Limb (tissue), 2 donors: ENCODE data around the gene KDELR3.

Experiments used
- DNase-seq, 2 donors: peaks; one replicate each; pipeline ENCODE4 v3.0.0-alpha.2; 2016; ENCODE audit errors: extremely low spot score in 2 of 2

Gene KDELR3

DNA sequence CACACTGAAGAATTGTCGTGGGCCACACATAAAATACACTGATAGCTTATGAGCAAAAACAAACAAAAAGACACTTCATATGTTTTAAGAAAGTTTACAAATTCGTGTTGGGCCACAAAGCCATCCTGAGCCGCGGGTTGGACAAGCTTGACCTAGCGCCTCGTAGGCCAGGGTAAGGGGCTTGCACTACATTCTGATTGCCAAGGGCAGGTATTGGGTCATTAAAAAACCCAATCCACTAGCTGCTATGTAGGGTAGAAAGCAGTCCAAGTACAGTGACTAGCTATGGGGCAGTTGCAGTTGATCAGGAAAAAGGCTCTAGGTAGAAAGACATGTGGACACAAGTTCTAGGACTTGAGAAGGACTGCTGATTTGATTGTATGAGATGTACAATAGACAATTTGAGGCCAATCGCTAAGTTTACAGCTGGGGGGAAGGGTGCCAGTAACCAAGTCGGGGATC is 14.0 kb downstream of the KDELR3 start:
- DNase-seq = no peak

DNA sequence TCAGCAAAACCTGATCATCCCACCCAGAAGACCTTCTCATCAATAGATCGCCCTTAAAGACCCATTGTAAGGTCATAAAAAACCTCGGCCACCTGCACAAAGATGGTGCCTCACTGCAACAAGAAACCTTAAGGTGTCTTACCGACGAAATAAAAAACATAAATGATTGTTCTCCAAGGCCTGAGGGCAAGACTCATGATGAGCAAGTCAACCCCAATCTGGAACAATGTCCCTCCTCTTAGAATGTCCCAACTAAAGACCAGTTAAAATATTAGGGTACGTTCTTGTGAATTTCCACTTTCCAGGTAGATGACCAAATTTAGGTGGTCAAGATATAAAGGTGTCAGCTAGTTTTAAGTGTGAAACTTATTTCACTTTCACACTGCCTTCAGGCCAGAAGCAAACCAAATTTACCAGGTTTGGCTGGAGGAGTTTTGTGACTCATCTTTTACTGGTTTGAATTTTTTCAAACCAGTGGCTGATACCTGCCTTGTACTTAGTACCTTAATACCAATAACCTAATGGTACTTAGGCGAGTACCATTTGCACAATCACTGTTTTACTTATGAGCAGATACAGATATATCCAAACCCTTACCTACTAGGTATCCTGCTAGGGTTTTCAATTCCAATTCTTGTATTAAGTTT is 14.9 kb downstream of the KDELR3 start:
- no peak for DNase-seq

DNA sequence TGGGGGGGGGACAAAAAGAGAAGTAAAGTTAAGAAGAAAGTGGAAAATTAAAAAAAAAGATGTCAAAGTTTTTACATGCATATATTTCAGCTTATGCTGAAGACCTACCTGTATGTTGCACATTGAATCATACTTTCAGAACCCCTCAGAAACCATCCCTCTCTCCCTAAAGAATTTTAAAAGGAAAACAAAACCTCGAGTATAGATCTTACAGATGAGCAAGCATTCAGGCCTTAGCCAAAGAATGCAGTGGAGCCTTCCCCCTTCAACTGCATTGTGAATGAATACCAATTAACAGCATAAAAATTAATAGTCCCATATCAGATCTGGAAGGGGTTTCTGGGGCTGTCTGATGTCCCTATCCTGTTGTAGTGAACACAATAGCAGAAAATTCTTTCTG is 16.3 kb downstream of the KDELR3 start:
- DNase-seq = no peak

DNA sequence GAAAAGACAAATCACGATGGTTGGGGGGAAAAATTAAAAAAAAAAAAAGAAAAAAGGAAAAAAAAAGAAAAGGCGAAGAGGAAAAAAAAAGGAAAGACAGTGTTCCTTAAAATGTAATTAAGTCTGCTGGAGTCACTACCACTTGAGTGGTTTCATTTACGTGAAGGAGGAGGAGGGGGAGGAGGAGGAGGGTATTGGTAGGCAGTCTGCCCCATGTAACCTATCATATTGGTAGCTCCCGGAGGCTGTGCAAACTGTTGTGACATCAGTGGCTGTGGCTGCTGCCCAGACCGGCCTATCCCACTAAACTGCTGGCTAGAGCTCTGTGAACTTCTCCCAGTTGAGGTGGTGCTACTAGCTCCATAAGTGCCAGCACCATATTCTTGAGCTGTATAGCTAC is 17.9 kb downstream of the KDELR3 start:
- no peak for DNase-seq

DNA sequence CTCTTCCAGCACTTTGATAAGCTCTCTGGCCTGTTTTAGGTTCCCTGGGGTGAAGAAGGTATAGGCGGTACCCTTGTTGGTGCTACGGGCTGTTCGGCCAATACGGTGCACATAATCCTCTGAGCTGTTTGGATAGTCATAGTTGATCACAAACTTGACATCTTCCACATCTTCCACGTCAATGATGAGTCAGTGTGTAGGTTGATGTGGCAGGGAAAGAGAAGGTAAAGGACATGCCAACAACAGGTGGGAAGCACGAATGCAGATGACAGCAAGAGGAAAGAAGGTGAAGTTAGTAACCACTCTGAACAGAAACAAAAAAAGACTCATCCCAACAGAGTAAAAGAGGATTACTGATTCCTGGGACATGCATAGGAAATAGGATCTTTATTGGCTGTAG is 20.1 kb downstream of the KDELR3 start:
- no peak for DNase-seq

DNA sequence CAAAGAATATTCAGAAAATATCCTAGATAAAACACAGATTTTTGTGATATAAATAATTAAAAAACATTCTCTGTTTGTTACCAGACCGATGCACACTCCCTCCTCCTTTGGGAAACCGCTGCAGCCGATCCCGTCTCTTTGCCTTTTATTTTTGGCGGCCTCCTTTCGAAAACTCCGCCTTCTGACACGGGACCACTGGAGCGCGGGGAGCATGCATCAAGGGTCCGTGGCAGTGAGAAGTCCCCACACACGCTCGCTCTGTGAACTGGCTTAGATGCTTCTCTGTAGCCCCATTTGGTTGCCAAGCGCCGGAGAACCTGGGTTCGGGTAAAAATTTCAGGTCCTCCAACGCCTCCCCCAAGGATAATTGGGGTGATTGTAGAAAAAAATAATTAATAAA is 21.2 kb downstream of the KDELR3 start:
- no peak for DNase-seq

DNA sequence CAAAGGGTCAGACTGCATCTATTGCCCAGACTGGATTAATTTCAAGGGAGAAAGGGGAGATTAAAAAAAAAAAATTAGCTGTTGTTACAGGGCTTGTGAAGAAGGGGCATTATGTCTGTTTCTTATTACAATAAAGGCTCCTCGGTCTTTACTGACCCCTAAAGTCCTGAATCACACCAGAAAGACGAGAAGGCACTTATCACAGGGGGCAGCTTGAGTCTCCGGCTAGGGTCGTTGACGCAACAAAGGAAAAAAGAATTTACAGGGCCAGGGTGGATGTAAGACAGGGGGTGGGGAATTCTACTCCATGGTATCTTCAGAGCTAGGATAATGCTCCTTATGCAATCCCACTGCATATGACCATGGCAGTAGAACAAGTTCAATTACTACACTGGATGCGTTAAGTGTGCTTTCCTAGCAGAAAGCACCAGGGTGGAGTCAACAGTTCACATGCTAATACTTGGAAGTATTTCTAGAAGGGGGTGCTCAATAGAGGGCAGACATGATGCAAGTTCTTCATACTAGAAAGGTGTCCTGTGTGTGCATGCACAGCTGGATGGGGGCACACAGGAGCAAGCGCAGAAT is 21.8 kb downstream of the KDELR3 start:
- DNase-seq = no peak

DNA sequence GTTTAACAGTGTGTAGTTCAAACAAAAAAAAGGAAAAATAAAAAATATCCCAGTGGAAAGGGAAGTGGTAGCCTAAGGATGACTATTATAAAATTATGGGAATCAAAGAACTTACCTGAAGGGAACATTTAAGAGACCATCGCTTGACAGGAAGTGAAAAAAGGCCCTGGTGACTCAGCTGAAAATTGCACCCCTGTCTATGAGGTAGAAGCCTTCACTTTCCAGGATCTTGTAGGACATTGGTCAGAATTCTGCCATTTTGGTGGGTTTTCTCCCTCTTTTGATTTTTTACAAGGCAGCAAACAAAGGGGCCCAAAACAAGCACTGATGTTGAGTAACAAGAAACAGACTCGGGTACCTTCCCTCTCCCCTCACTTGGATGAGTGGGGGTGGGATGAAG is 22.6 kb downstream of the KDELR3 start:
- DNase-seq = no peak

DNA sequence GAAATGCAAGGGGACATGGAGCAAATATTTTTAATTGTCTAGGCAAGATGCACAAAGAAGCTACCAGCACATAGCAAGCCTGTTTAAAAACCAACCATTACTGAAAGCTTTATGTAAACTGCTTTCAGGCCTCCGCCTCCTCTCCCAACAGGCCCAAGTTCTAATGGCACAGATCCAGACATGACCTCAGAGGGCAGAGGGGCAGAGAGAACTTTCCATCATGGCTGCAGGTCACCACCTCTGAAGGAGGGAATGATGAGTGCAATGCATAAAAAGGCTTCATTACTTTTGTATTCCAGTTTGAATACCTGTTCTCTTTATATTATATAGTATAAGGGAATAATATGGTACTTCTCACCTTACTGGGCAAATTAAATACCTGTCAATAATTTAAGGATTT is 23.0 kb downstream of the KDELR3 start:
- no peak for DNase-seq

DNA sequence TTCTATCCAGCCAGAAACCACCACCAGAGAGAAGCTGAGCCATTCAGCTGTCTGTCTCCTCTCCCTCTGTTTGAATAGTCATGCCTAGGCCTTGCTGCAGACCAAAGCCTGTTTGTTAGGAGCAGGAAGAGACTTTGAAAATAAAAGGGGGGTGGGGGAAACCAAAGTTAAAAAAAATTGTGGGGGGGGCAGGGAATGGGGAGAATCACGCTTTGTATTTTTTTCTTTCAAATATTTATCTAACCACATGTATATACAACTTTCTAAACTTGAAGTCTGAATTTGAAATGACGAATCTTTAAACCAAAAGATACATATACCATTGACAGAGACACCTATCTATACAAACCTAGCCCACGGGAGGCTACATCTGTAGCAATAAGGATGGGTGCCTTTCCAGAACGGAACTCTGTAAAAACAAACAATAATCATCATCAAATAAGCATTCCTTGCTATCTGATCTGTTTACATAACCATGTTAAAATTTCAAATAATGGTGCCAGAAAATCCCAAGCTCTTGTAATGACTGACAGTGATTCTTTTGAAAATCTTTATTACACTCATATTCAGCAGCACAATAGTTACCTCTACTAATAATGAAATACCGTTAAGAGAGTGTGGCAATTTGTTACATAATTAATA is 23.9 kb downstream of the KDELR3 start:
- no peak for DNase-seq

DNA sequence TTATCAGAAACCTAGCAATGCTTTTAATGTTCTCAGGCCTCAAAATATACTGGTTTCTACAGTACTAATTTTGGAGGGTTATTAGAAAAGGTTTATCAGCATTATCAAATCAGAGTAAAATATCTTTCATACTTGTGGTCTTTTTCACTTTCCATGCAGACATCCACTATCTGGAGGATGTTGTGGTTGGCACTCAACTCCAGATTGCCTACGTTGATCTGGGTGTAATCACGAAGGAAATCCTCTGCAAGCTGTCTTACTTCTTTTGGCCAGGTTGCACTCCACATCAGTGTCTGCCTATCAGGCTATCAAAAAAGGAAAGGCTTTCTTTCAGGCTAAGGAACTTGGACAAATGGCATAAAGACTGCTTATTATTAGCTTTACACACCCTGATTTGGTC is 26.6 kb downstream of the KDELR3 start:
- no peak for DNase-seq

DNA sequence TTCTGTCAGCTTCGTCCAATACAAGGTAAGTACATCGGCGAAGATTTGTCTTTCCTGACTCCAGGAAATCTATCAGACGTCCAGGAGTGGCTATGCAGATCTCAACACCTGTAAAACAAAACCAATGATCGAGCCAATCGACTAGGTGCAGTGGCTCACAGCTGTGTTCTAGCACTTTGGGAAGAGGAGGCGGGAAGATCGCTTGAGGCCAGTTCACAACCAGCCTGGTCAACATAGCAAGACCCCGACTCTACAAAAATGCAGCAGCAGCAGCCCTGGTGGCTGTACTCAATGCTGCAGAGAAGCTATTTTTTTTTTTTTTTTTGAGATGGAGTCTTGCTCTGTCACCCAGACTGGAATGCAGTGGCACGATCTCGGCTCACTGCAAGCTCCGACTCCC is 27.0 kb downstream of the KDELR3 start:
- DNase-seq = no peak

DNA sequence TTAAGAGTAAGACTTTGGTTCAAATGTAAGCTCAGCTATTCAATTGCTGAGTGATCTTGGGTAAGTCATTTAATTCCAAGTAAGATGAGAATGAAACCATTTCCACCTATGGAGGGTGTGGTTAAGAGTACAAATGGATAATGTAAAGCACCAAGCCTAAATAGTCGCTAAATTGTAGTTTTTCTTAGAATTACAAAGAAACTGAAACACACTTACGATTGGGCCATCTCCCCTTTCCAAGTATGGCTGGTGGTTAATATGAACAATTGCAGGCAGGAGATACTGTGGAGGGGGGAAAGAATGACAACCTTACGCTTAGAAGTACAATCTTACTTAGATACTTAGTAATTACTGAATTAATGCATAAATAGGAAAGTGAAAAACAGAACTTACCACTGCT is 30.0 kb downstream of the KDELR3 start:
- DNase-seq = no peak

DNA sequence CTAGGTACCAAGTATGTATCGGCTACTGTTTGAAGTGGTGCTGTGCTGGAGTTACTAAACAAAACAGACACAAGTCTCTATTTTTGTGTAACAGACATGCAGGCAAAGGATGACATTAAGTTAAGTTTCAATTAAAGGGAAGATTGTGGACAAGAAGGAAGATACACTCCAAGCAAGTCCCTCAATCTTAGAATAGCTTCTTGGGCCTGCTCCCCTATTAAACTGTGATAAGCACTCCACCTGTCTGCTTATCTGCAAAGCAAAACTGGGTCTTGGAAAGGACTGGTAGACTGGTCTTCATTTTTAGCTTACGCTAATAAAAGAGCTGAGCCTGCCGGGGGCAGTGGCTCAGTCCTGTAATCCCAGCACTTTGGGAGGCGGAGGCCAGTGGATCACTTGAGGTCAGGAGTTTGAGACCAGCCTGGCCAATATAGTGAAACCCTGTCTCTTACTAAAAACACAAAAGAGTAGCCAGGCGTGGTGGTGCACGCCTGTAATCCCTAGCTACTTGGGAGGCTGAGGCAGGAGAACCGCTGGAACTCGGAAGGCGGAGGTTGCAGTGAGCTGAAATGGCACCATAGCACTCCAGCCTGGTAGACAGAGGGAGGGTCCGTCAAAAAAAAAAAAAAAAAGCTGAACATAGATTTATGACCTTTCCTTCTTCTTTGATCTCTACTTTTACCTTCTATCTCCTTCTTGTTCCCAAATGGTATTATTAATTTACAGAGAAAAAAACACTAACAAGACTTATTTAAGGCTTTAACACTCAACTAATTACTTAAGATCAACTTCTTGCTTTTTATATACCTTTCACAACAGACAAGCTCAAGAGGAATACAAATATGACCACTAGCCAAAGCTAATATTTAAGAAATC is 34.1 kb downstream of the KDELR3 start:
- no peak for DNase-seq

DNA sequence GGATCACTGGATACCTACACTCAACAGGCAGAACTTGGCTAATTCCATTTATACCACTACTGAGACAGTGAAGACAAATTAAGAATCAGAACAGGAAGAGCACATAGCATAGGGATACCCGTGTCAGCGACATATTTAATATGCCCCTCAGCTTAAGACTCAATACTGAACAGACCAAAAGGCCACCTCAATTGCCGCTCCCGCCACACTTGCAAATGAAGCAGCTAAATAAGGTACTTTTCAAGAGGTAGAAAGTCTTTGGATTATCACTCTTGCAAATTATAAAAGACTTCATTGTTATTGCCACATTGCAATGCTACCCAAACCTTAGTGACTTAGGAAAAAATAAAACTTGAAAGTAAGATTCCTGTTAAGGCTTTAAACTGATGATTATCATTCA is 35.1 kb downstream of the KDELR3 start:
- no peak for DNase-seq

DNA sequence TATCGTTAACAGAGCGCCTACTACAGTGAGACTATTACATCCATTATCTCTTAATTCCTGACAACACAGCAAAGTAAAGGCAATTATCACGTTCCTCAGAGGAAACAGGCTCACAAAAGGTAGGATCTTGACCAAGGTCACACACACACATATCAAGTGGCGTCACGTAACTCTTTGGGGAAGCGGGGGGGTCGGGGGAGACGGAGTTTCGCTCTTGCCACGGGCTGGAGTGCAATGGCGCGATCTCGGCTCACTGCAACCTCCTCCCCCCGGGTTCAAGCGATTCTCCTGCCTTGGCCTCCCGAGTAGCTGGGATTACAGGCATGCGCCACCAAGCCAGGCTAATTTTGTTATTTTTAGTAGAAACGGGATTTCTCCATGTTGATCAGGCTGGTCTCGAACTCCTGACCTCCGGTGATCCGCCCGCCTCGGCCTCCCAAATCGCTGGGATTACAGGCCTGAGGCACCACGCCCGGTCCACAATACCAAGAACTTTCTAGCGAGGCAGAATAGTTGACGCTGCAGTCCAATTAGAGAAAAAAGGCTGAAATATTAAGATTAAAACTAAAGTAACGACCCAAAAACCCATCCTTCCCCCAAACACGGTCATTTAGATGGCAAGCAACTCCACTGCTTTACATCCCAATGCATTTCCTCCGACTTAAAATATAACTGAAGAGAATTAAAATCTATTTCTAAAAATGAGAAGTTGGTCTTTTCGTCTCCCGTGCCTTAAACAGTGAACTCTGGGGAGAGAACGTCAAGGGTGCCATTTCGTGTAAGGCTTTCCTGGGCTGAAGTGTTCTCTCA is 37.0 kb downstream of the KDELR3 start:
- DNase-seq = peak in 1 of 2 donors; percentile 55

DNA sequence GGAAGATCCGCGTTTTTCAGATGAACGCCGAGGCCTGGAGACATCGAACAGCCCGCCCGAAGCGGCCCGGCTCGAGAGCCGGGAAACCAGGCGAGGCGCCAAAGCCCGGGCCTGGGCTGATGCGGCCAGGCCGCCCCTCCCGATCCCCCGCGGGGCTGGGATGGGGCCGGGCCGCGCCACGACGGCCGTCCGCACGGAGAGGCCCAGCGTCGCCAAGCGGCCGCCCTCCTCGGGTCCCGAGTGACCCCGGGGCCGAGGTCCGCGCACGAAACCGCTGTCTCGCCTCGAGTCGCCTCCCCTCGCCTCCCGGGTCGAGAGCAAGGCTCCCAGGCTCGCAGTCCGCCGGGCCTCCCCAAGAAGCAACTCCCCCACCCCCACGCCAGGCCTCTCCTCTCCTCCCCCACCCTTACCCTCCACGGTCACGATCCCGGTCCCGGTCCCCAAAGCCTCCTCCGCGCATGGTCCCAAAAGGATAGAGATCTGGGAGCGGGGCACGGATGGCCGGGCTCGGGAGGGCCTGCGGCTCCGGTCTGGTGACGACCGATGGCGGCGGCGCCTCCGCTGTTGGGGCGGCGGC is 37.7 kb downstream of the KDELR3 start:
- DNase-seq = no peak

DNA sequence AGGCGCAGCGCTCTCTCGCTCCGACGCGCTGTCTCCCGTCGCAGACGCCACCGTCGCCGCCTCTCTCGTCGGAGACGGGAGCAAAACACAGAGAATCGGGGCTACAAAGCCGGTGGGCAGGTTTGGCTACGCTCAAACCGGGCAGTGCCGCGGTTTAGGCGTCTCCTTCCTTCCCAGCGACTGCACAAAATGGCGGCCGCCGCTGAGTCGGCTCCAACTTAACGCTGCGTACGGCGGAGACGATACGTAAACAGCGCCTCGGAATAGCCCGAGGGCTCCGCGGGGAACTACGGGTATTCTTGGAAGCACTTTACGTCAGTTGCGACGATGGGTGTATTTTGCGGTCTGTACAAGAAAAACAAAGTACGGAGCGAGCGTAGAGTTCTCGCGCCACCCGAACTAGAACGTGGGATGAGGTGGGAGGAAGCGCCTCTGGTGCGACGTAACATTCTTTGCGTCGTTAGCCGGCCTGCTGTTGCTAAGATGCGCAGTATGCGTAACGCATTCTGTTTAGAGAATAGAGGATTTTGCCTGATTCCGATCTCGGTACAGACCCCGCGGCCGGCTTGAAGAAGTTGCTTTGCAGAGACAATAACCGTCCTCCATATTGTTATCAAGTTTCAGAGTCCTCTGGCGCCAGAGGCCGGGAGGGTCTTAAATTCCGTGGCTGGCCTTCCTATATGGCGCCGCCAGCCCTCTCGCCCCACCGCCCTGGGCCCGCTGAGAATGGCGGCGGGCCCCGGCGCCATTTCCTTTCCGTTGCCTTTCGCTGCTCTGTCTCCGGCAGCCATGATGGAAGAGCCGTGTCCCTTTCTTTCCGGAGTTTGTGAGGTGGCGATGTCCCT is 38.4 kb downstream of the KDELR3 start, which contains the start of gene DDX17:
Gene DDX17 (minus strand): TSS at position 194 of the 845 bp plus-strand sequence.
- DNase-seq = peak; percentile 97 to 99

DNA sequence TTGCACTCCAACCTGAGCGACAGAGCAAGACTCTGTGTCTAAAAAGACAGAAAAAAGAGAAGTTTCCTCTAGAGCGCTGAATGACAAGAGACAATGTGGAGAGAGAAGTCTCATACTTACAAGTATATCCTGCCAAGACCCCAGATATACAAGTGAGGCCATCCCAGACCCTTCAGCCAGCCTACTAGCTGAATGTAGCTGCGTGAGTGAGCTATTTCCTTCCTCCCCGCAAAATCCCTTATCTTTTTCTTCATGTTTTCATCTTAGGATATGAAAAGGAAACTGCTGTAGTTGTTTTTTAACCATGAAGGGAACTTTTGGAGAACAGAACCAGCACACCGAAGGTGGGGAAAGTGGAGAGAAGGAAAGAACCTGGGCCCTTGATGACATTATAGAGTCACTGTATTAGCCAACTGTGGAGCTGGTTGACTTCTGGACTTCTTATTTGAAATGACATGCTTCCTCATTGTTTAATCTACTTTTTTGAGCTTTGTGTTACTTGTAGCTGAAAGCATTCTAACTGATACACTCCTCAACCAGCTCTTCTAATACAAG is 42.6 kb downstream of the KDELR3 start:
- DNase-seq = no peak

DNA sequence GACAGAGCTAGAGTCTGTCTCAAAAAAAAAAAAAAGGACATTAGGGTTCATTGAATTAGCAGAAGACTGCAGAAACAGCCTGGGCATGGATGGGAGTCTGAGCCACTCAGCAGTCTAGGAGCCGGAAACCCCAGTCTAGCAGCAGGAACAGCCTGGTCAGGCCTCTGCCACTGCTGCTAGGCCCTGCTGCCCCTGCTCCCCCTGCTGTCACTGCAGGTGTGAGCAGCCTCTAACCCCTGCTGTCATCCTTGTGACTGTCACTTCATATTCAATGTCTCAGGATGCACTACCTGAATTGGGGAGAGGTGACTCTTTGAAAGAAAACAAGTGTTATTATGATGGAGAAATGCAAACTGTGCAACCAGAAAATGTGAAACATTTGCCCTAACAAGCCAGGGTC is 45.2 kb downstream of the KDELR3 start:
- DNase-seq = no peak
